Spleen (tissue), 7 donors: ENCODE results near the gene RARG.

Source experiments
- CTCF ChIP-seq, 11 experiments: fragments of 200-600 bp in 7 of 11; fragments of 450-650 bp in 4 of 11; sonication (generic) in 4 of 11; IDR thresholded peaks in 8 of 11; conservative IDR thresholded peaks in 3 of 11; 1 replicate in 7 of 11; 2 replicates in 4 of 11; pipeline versions ENCODE4 v1.4.0 to v1.8.0; 2016 to 2021; ENCODE audit warnings: antibody characterized with exemption in 11 of 11, inconsistent platforms in 4 of 11, mild to moderate bottlenecking in 1 of 11
- POLR2A ChIP-seq, 3 donors: fragments of 450-650 bp; IDR thresholded peaks; one replicate each; pipeline ENCODE4 v1.5.1; 2017; ENCODE audit warnings: antibody characterized with exemption in 3 of 3, mild to moderate bottlenecking in 1 of 3
- POLR2AphosphoS5 ChIP-seq, 3 donors: sonication (generic); formaldehyde crosslinking; IDR thresholded peaks; one replicate each; pipeline ENCODE4 v1.5.1; 2017; ENCODE audit warnings: antibody characterized with exemption in 3 of 3
- donor health status: DM: no; HTN: no; CAD: no; lungs with moderate emphysema.
- donor health status: DM: no; HTN: no; CAD: no.
- donor health status: DM: no; HTN: no; CAD: no.

- no peak for TF ChIP-seq CTCF (IDR thresholded peaks at IDR 0.05 in 8 of 11, conservative IDR thresholded peaks at IDR 0.05 in 3 of 11)
- no peak for TF ChIP-seq POLR2A (IDR thresholded peaks at IDR 0.05)
- no peak for TF ChIP-seq POLR2AphosphoS5 (IDR thresholded peaks at IDR 0.05)
These were observed 16.5 kb downstream of the RARG start for GRCh38 chr12:53215497-53215896.
